Measurements from ENCODE around the gene GDPD4. TPM values are rescaled to one million over a fixed set of nuclear protein-coding genes. Genes with fewer than 3 reads are reported as not detected.

The GDPD4 gene
- total RNA-seq, 4 donors from 2014 or later, result not detected

- intact Hi-C loops (cut with DNase I), result no loop called here
- 69 to 76% methylated on average over 15 to 16 of the region's 16 CpGs for WGBS, 2 donors
Observed at GRCh38 chr11:77195071-77195755, 106.3 kb downstream of the GDPD4 start.

GRCh38 chr11:77193911-77194830, 107.3 kb downstream of the GDPD4 start:
- H3K4me1 ChIP-seq, result peaks cover 0 to 9% (median 0%) of the 10 kb centered on the region in 3 donors
- DNase-seq, result no peak
- peaks cover 0 to 4% (median 0%) of the 10 kb centered on the region in 4 donors for H3K27me3 ChIP-seq
- H3K36me3 ChIP-seq, result no peaks in the 10 kb centered on the region
- TF ChIP-seq CTCF (IDR thresholded peaks at IDR 0.05), result no peak
- TF ChIP-seq POLR2A (IDR thresholded peaks at IDR 0.05), result no peak
- H3K27ac ChIP-seq, result no peak overlapping the region
- intact Hi-C loops (cut with DNase I), result loop anchor here (5.0 kb wide), 1 partner anchor 353 kb away; no protein-coding TSS in a partner anchor
- H3K9me3 ChIP-seq, result no peaks in the 10 kb centered on the region
- 100% methylated on average over 1 of the region's 15 CpGs for WGBS, 2 donors
- H3K4me3 ChIP-seq, result no peak overlapping the region

More at GRCh38 chr11:77195071-77195755, 106.3 kb downstream of the GDPD4 start:
- Histone ChIP-seq H3K27ac (no peak overlapping the region), H3K4me3 (no peak overlapping the region), H3K4me1 (peaks cover 0 to 9% (median 0%) of the 10 kb centered on the region in 3 donors), H3K27me3 (peaks cover 0 to 4% (median 0%) of the 10 kb centered on the region in 4 donors), H3K9me3 (no peaks in the 10 kb centered on the region), H3K36me3 (no peaks in the 10 kb centered on the region)
- DNase-seq, result no peak
- no peak for TF ChIP-seq POLR2A (IDR thresholded peaks at IDR 0.05)

- Histone ChIP-seq H3K4me1 (peaks cover 0 to 9% (median 0%) of the 10 kb centered on the region in 3 donors), H3K36me3 (no peaks in the 10 kb centered on the region), H3K27ac (no peak overlapping the region), H3K4me3 (no peak overlapping the region), H3K9me3 (no peaks in the 10 kb centered on the region), H3K27me3 (peaks cover 0 to 4% (median 0%) of the 10 kb centered on the region in 4 donors)
- no peak for TF ChIP-seq CTCF (IDR thresholded peaks at IDR 0.05)
- TF ChIP-seq POLR2A (IDR thresholded peaks at IDR 0.05), result no peak
- intact Hi-C loops (cut with DNase I), result loop anchor here (5.0 kb wide), 1 partner anchor 354 kb away; no protein-coding TSS in a partner anchor
- no peak for DNase-seq
Observed at GRCh38 chr11:77193167-77193566, 108.3 kb downstream of the GDPD4 start.

- peaks cover 0 to 4% (median 0%) of the 10 kb centered on the region in 4 donors for H3K27me3 ChIP-seq
- intact Hi-C loops (cut with DNase I), result loop anchor here (5.0 kb wide), 1 partner anchor 355 kb away; no protein-coding TSS in a partner anchor
- H3K4me3 ChIP-seq, result peak overlapping the region in 2 of 4 donors; percentile 8 to 15
- no peak for DNase-seq
- no peaks in the 10 kb centered on the region for H3K36me3 ChIP-seq
- no peaks in the 10 kb centered on the region for H3K9me3 ChIP-seq
- 38 to 40% methylated on average over 15 of the region's 27 CpGs for WGBS, 2 donors
- TF ChIP-seq CTCF (IDR thresholded peaks at IDR 0.05) (peak; percentile 17 to 90 (median 64)), POLR2A (IDR thresholded peaks at IDR 0.05) (no peak)
- no peak overlapping the region for H3K27ac ChIP-seq
- H3K4me1 ChIP-seq, result peaks cover 0 to 9% (median 0%) of the 10 kb centered on the region in 3 donors
Observed at GRCh38 chr11:77191823-77192495, 109.5 kb downstream of the GDPD4 start.

- no peak for DNase-seq
- Histone ChIP-seq H3K4me1 (peaks cover 0 to 9% (median 0%) of the 10 kb centered on the region in 3 donors), H3K4me3 (peak overlapping the region in 2 of 4 donors; percentile 8 to 15), H3K9me3 (no peaks in the 10 kb centered on the region), H3K27ac (no peak overlapping the region), H3K27me3 (peaks cover 0 to 4% (median 0%) of the 10 kb centered on the region in 4 donors), H3K36me3 (no peaks in the 10 kb centered on the region)
- TF ChIP-seq CTCF (IDR thresholded peaks at IDR 0.05) (no peak), POLR2A (IDR thresholded peaks at IDR 0.05) (no peak)
- intact Hi-C loops (cut with DNase I), result loop anchor here (5.0 kb wide), 1 partner anchor 356 kb away; no protein-coding TSS in a partner anchor
- 65 to 90% methylated on average over 4 to 5 of the region's 11 CpGs for whole genome bisulfite sequencing, 2 donors
Observed at GRCh38 chr11:77191429-77191822, 110.1 kb downstream of the GDPD4 start.

Measured in esophagus squamous epithelium (tissue), 5 donors.